Melanocyte of skin (primary cell): Measurements from ENCODE around the gene PRKD3. TPM values are rescaled to one million over a fixed set of nuclear protein-coding genes. Genes with fewer than 3 reads are reported as not detected.

Experiments
- small RNA-seq, 2 donors: library from RNA; depleted of rRNA; stranded (forward); fragments of <200 nt; gene quantifications; one replicate each; pipeline ENCODE3, GENCODE V24; 2012
- total RNA-seq, 2 donors: library from RNA; depleted of rRNA; stranded (reverse); fragments of >200 nt; gene quantifications; 2 replicates each; pipeline ENCODE4 v1.2.3, GENCODE V29; 2012

The PRKD3 gene
- total RNA-seq = 100 to 1,000 TPM; 365 to 403 TPM

DNA sequence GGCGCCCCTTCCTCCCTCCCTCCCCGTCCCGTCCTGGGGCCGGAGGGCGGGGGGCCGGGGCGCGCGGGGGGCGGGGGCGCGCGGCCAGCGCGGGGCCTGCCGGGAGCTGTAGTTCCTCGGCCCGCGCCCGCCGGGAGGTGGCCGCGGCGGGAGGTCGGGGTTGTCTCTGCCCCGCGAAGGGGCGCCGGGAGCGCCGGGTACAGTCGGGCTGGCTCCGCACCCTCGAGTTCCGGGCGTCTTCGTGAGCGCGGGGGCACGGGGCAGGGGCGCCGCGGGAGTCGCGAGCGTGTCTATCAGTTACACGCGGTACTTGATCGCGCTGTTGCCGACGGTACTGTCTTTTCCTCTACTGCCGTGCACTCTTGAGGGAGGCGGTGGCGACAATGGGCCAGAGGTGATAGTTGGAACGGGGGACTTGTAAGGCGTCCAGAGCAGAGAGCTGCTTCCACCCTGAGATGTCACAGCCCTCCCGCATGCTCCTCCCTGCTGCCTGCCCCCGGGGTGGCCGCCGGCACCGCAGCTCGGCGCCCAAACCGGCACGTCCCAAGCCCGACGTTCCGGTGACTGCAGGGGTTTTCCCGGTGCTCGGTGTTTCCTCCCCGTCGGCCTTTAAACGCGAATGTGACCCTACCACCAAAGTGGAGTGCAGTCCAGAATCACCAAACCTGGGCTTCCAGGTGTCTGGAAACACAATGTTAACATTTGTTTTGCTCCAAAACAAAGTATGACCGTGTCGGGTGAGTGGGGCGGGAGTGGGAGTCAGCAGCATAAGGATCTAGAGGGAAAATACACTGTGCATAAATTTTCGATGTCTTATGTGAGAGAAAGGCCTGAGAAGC lies at the start of gene PRKD3:
PRKD3 (minus strand) TSS at position 48 of the 839 bp plus-strand sequence. CDS start 8,309 bp downstream, outside the sequence.

DNA sequence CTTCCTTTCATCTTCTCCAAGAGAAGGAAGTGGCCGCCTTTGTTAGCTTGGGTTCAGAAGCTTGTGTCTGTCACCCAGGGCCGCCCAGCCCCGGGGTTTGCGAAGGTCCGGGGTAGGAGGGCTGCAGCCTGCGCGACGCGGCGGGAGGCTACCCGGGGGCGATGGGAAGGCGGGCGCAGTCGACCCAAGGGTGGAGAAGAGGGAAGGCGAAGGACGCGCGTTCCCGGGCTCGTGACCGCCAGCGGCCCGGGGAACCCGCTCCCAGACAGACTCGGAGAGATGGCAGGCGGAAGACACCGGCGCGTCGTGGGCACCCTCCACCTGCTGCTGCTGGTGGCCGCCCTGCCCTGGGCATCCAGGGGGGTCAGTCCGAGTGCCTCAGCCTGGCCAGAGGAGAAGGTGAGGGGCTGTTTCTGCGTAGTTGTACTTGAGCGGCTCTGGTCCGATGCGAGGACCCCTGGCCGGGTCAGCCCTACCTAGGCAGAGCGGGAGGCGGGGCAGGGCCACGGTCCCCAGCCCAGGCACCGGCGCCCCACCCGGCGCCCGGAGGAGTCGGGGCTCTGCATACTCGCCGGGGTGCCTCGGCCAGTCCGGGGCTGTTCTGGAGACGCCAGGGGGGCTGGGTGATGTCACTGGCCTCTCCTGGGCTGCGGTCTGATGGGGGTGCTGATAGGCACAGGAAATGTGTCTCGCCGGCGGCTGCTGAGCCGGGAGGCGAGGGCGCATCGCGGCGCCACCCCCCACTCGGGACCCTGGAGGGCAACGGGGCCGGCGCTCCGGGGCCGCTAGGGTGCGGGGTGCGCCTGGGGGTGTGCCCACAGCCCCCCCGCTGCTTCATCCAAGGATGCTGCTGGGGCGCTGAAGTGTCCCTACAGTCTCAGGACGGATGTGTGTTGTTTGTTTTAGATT lies 20.1 kb upstream of the PRKD3 start, which contains the start of gene QPCT:
QPCT (plus strand) TSS at position 178 of the 909 bp plus-strand sequence; CDS start at position 280, 102 bp downstream.

Small RNA genes within 50 kb of the gene (small RNA-seq; reads per million reads assigned to genes)
- gene RNU6-939P = 0 reads per million in 2 donors

Other genes with a start within 250 kb of the PRKD3 start
- 10 to 100 TPM; 20.3 to 23.3 TPM for gene HEATR5B, start 240.5 kb downstream of the PRKD3 start, total RNA-seq
- gene GPATCH11, start 240.3 kb downstream of the PRKD3 start, total RNA-seq = 1 to 10 TPM; 3.8 to 5.0 TPM
- gene EIF2AK2, start 167.9 kb downstream of the PRKD3 start, total RNA-seq = 100 to 1,000 TPM in 1 of 2 donors, 10 to 100 TPM in 1; 92.2 to 117 TPM
- not detected for gene SULT6B1, start 136.2 kb downstream of the PRKD3 start, total RNA-seq
- 10 to 100 TPM; 12.7 to 18.0 TPM for gene CEBPZOS, start 128.3 kb downstream of the PRKD3 start, total RNA-seq
- 10 to 100 TPM; 38.5 to 53.3 TPM for gene CEBPZ, start 93.2 kb downstream of the PRKD3 start, total RNA-seq
- gene NDUFAF7, start 93.2 kb downstream of the PRKD3 start, total RNA-seq = 10 to 100 TPM; 16.2 to 19.3 TPM
- 100 to 1,000 TPM; 560 to 832 TPM for gene QPCT, start 19.8 kb upstream of the PRKD3 start, total RNA-seq